Smooth muscle cell (in vitro differentiated cells): ENCODE results near the gene PIP5K1A. TPM values are rescaled to one million over a fixed set of nuclear protein-coding genes. Genes with fewer than 3 reads are reported as not detected.

ENCODE experiments used
- DNase-seq: peaks from one replicate; lab custom pipeline; 2025; ENCODE audit not compliant: unreplicated experiment; lab: John Stamatoyannopoulos, UW
- H2AFZ ChIP-seq: fragments of 200-600 bp; sonication (generic); 2 replicates; pipeline ENCODE4 v1.6.0; 2016; ENCODE audit warnings: antibody characterized with exemption, low read depth, mild to moderate bottlenecking
- H3F3A ChIP-seq: fragments of 200-600 bp; sonication (generic); 2 replicates; pipeline ENCODE4 v1.6.0; 2017; ENCODE audit warnings: antibody characterized with exemption, low read depth
- H3K27ac ChIP-seq: fragments of 200-600 bp; sonication (generic); 2 replicates; pipeline ENCODE4 v1.5.1; 2016; ENCODE audit warnings: low read depth, mild to moderate bottlenecking
- H3K27me3 ChIP-seq: fragments of 200-600 bp; sonication (generic); 2 replicates; pipeline ENCODE4 v1.6.1; 2016; ENCODE audit warnings: low read depth, mild to moderate bottlenecking
- H3K36me3 ChIP-seq: fragments of 200-600 bp; sonication (generic); 2 replicates; pipeline ENCODE4 v1.5.1; 2016; ENCODE audit warnings: low read depth
- H3K4me1 ChIP-seq: fragments of 200-600 bp; sonication (generic); 2 replicates; pipeline ENCODE4 v1.5.1; 2016; ENCODE audit warnings: low read depth
- H3K4me2 ChIP-seq: fragments of 200-600 bp; sonication (generic); 2 replicates; pipeline ENCODE4 v1.6.0; 2016; ENCODE audit warnings: mild to moderate bottlenecking
- H3K4me3 ChIP-seq: fragments of 200-600 bp; sonication (generic); 2 replicates; pipeline ENCODE4 v1.5.1; 2016; ENCODE audit warnings: mild to moderate bottlenecking
- H3K79me2 ChIP-seq: fragments of 200-600 bp; sonication (generic); 2 replicates; pipeline ENCODE4 v1.6.0; 2016; ENCODE audit warnings: low read depth, mild to moderate bottlenecking
- H3K9ac ChIP-seq: fragments of 200-600 bp; sonication (generic); 2 replicates; pipeline ENCODE4 v1.6.0; 2016; ENCODE audit warnings: low read depth
- H3K9me3 ChIP-seq: fragments of 200-600 bp; sonication (generic); replicated peaks from 2 replicates; pipeline ENCODE4 v1.5.1; 2016; ENCODE audit warnings: low read depth
- H4K20me1 ChIP-seq: fragments of 200-600 bp; sonication (generic); 2 replicates; pipeline ENCODE4 v1.6.0; 2016; ENCODE audit warnings: low read depth
- CTCF ChIP-seq: fragments of 200-600 bp; sonication (generic); IDR thresholded peaks from 2 replicates; pipeline ENCODE4 v1.5.1; 2017; ENCODE audit warnings: borderline replicate concordance, mild to moderate bottlenecking, antibody characterized with exemption; ENCODE audit not compliant: insufficient read depth, poor library complexity, severe bottlenecking
- WGBS: methylation state at CpG from one replicate; pipeline ENCODE4 v1.1.7; 2016; ENCODE audit warnings: low lambda C conversion rate; 5-methylcytosine and 5-hydroxymethylcytosine counted together
- polyA plus RNA-seq: library from polyadenylated mRNA; unstranded; fragments of >200 nt; fragmentation: Nextera tagmentation; extraction: Ambion mirVana; gene quantifications from 2 replicates; pipeline ENCODE4 v1.2.1, GENCODE V29; 2016
- total RNA-seq: library from RNA; depleted of rRNA; stranded (reverse); fragments of >200 nt; gene quantifications from 2 replicates; pipeline ENCODE4 v1.2.3, GENCODE V29; 2014

The PIP5K1A gene
- total and polyA plus RNA-seq, 2 experiments from 2014 or later, result 24.1 to 78.2 TPM

- Histone ChIP-seq H3K79me2 (no peaks in the 10 kb centered on the region), H4K20me1 (peaks cover 15% of the 10 kb centered on the region), H3K4me1 (no peaks in the 10 kb centered on the region), H3K4me3 (no peak overlapping the region), H3K9ac (no peak overlapping the region), H3F3A (peaks cover 5% of the 10 kb centered on the region), H3K4me2 (no peak overlapping the region), H2AFZ (no peak overlapping the region), H3K27ac (peak overlapping the region; percentile 55), H3K36me3 (peaks cover 40% of the 10 kb centered on the region), H3K9me3 (no peaks in the 10 kb centered on the region), H3K27me3 (no peaks in the 10 kb centered on the region)
- no peak for DNase-seq
- 82% methylated on average over 4 of the region's 4 CpGs for WGBS
- TF ChIP-seq CTCF, result no peak
Observed at GRCh38 chr1:151237678-151238466, 39.5 kb downstream of the PIP5K1A start.

GRCh38 chr1:151238467-151238739 is 40.1 kb downstream of the PIP5K1A start:
- Histone ChIP-seq H3K36me3 (peaks cover 40% of the 10 kb centered on the region), H3K4me2 (no peak overlapping the region), H3K27ac (peak overlapping the region; percentile 55)

GRCh38 chr1:151242442-151242841 is 44.1 kb downstream of the PIP5K1A start:
- H3K4me2 ChIP-seq, result no peak overlapping the region
- H3K27ac ChIP-seq, result no peak overlapping the region
- no peaks in the 10 kb centered on the region for H3K79me2 ChIP-seq
- H3K9me3 ChIP-seq, result no peaks in the 10 kb centered on the region
- no peak overlapping the region for H3K9ac ChIP-seq
- no peaks in the 10 kb centered on the region for H3K27me3 ChIP-seq
- peaks cover 15% of the 10 kb centered on the region for H4K20me1 ChIP-seq
- TF ChIP-seq CTCF, result no peak
- DNase-seq, result no peak
- H3K36me3 ChIP-seq, result peaks cover 16% of the 10 kb centered on the region
- 100% methylated on average over 2 of the region's 2 CpGs for WGBS
- H3K4me1 ChIP-seq, result no peaks in the 10 kb centered on the region
- no peak overlapping the region for H2AFZ ChIP-seq
- H3F3A ChIP-seq, result peaks cover 14% of the 10 kb centered on the region
- H3K4me3 ChIP-seq, result no peak overlapping the region

More at GRCh38 chr1:151238467-151238739, 40.1 kb downstream of the PIP5K1A start:
- Histone ChIP-seq H2AFZ (no peak overlapping the region), H4K20me1 (peaks cover 15% of the 10 kb centered on the region), H3K9me3 (no peaks in the 10 kb centered on the region), H3K27me3 (no peaks in the 10 kb centered on the region), H3K9ac (no peak overlapping the region), H3K4me3 (no peak overlapping the region), H3F3A (peaks cover 5% of the 10 kb centered on the region), H3K79me2 (no peaks in the 10 kb centered on the region), H3K4me1 (no peaks in the 10 kb centered on the region)
- DNase-seq, result no peak
- 41% methylated on average over 1 of the region's 1 CpG for WGBS
- no peak for TF ChIP-seq CTCF

- no peak overlapping the region for H2AFZ ChIP-seq
Observed at GRCh38 chr1:151243683-151244216, 45.4 kb downstream of the PIP5K1A start.

More at GRCh38 chr1:151243683-151244216, 45.4 kb downstream of the PIP5K1A start:
- H3K4me1 ChIP-seq, result no peaks in the 10 kb centered on the region
- no peak for DNase-seq
- H3F3A ChIP-seq, result peaks cover 16% of the 10 kb centered on the region
- no peaks in the 10 kb centered on the region for H3K9me3 ChIP-seq
- TF ChIP-seq CTCF, result no peak
- 95% methylated on average over 5 of the region's 5 CpGs for WGBS
- no peaks in the 10 kb centered on the region for H3K79me2 ChIP-seq
- H3K4me3 ChIP-seq, result no peak overlapping the region
- H4K20me1 ChIP-seq, result peaks cover 3% of the 10 kb centered on the region
- H3K27me3 ChIP-seq, result no peaks in the 10 kb centered on the region
- H3K27ac ChIP-seq, result no peak overlapping the region
- no peak overlapping the region for H3K4me2 ChIP-seq
- peaks cover 29% of the 10 kb centered on the region for H3K36me3 ChIP-seq
- H3K9ac ChIP-seq, result no peak overlapping the region
